HG02885 (cell line): ENCODE data around the gene LCN2.

Experiments
- ATAC-seq: cut with Tn5 transposase; IDR thresholded peaks from one replicate; pipeline ENCODE4 v1.9.1; 2021; ENCODE audit warnings: mild to moderate bottlenecking; ENCODE audit not compliant: unreplicated experiment, poor library complexity

Gene LCN2

GRCh38 chr9:128190516-128191405 is 41.5 kb downstream of the LCN2 start:
- ATAC-seq, result no peak

DNA sequence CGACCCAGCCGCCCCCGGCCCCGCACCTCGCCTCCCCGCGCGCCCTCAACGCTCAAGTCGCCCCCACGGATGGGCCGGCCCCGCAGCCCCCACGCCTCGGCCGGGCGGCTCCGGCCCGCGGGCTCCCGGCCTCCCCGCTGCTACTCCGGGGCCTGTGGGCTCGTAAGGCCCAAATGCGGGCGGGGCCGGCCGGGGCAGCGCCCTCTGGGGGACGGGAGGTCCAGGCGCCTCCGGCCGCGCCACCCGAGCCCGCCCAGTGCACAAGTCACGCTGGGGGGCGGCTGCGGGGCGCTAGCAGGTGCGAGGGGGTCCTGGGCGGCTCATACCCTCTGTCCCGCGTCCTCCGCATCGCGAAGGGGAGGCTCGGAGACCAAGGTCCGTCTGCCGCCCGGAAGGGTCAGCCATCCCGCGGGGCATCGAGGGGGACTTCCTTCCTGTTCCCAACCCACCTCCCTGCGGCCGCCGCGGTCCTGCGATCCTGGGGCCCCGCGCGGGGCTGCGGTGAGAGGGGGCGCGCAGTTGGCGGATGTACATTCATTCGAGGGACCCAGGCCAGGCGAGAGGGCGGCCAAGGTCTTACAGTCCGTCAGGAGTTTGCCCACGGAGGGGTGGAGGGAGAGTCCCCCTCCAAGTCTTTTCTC is 42.3 kb downstream of the LCN2 start, which contains the start of gene CIZ1:
TSS of gene CIZ1 (minus strand) at position 167 of the 641 bp plus-strand sequence. CDS start 715 bp downstream, outside the sequence.
- ATAC-seq, result peak; percentile 78

- ATAC-seq, result peak; percentile 59
Measured at GRCh38 chr9:128192601-128193371, 43.5 kb downstream of the LCN2 start.

GRCh38 chr9:128193469-128194096 is 44.3 kb downstream of the LCN2 start:
- ATAC-seq, result no peak

- no peak for ATAC-seq
Measured at GRCh38 chr9:128201441-128202369, 52.5 kb downstream of the LCN2 start.

GRCh38 chr9:128202648-128203023 is 53.4 kb downstream of the LCN2 start:
- ATAC-seq, result no peak
